Lower leg skin (tissue), 4 donors: ENCODE measurements around the gene NLRC3. TPM values are rescaled to one million over a fixed set of nuclear protein-coding genes. Genes with fewer than 3 reads are reported as not detected.
"Not testable (repeated sequence)": the region's sequence is repeated elsewhere in the genome, so short reads cannot be mapped to it uniquely, and the experiment has no call there.

ENCODE experiments used
- DNase-seq, 2 donors: peaks; one replicate each; pipeline ENCODE4 v3.0.0-alpha.2; 2019; ENCODE audit warnings: low spot score in 2 of 2
- H3K4me3 ChIP-seq: fragments of 200-600 bp; sonication (generic); 2 replicates; pipeline ENCODE4 v1.5.1; 2017; ENCODE audit warnings: mild to moderate bottlenecking, low read depth; ENCODE audit not compliant: poor library complexity, severe bottlenecking
- CTCF ChIP-seq, 3 donors: fragments of 450-650 bp; IDR thresholded peaks; one replicate each; pipeline ENCODE4 v1.5.1; 2016; ENCODE audit warnings: antibody characterized with exemption in 3 of 3, mild to moderate bottlenecking in 3 of 3, moderate library complexity in 2 of 3
- POLR2A ChIP-seq, 2 donors: fragments of 450-650 bp; IDR thresholded peaks; one replicate each; pipeline ENCODE4 v1.6.1; 2016 to 2017; ENCODE audit warnings: antibody characterized with exemption in 2 of 2, mild to moderate bottlenecking in 1 of 2, moderate library complexity in 1 of 2
- WGBS, 2 donors: methylation state at CpG; one replicate each; pipeline ENCODE4 v1.1.5; 2018; 5-methylcytosine and 5-hydroxymethylcytosine counted together
- intact Hi-C: fragments of 100-400 bp; cut with DNase I; formaldehyde crosslinking; loops from one replicate; pipeline ENCODE4 v1.15.0; 2023; ENCODE audit warnings: low total_unique reads
- total RNA-seq, 4 donors: library from RNA; depleted of rRNA; stranded (reverse); fragments of >200 nt; gene quantifications; one replicate each; pipeline ENCODE4 v1.1.0, GENCODE V29; 2016

The NLRC3 gene
- total RNA-seq, 4 donors from 2014 or later: 0.15 to 0.74 (median 0.28) TPM

GRCh38 chr16:3528406-3528805 lies 48.8 kb downstream of the NLRC3 start:
- intact Hi-C loops: no loop called here
- no peak overlapping the region for H3K4me3 ChIP-seq
- 97 to 100% methylated on average over 2 of the region's 2 CpGs for WGBS, 2 donors
- no peak for TF ChIP-seq POLR2A (IDR thresholded peaks at IDR 0.05)
- no peak for TF ChIP-seq CTCF (IDR thresholded peaks at IDR 0.05)
- DNase-seq: peak in 1 of 2 donors; percentile 15

GRCh38 chr16:3527216-3527829 lies 49.9 kb downstream of the NLRC3 start:
- DNase-seq: peak; percentile 48 to 91
- 65 to 74% methylated on average over 12 of the region's 12 CpGs for WGBS, 2 donors
- H3K4me3 ChIP-seq, intact Hi-C loops: not testable (repeated sequence)

- 81 to 97% methylated on average over 5 of the region's 5 CpGs for WGBS, 2 donors
- peak in 1 of 2 donors; percentile 39 for DNase-seq
- intact Hi-C loops: no loop called here
- no peak for TF ChIP-seq CTCF (IDR thresholded peaks at IDR 0.05)
- TF ChIP-seq POLR2A (IDR thresholded peaks at IDR 0.05): no peak
- H3K4me3 ChIP-seq: no peak overlapping the region
Observed at GRCh38 chr16:3525951-3526350, 51.3 kb downstream of the NLRC3 start.

- 98% methylated on average over 3 of the region's 3 CpGs for WGBS, 2 donors
- intact Hi-C loops: no loop called here
- TF ChIP-seq POLR2A (IDR thresholded peaks at IDR 0.05) (no peak), CTCF (IDR thresholded peaks at IDR 0.05) (no peak)
Observed at GRCh38 chr16:3523281-3523680, 53.9 kb downstream of the NLRC3 start.

GRCh38 chr16:3520841-3521240 lies 56.4 kb downstream of the NLRC3 start:
- WGBS, 2 donors: 54 to 55% methylated on average over 8 of the region's 8 CpGs
- TF ChIP-seq CTCF (IDR thresholded peaks at IDR 0.05) (no peak), POLR2A (IDR thresholded peaks at IDR 0.05) (no peak)
- no peak overlapping the region for H3K4me3 ChIP-seq
- intact Hi-C loops: no loop called here
- peak in 1 of 2 donors; percentile 56 for DNase-seq

More at GRCh38 chr16:3523281-3523680, 53.9 kb downstream of the NLRC3 start:
- H3K4me3 ChIP-seq: no peak overlapping the region
- peak in 1 of 2 donors; percentile 28 for DNase-seq

GRCh38 chr16:3520413-3520812 lies 56.8 kb downstream of the NLRC3 start:
- DNase-seq: no peak
- 54 to 69% methylated on average over 4 of the region's 4 CpGs for WGBS, 2 donors
- intact Hi-C loops: no loop called here
- TF ChIP-seq POLR2A (IDR thresholded peaks at IDR 0.05) (no peak), CTCF (IDR thresholded peaks at IDR 0.05) (no peak)
- no peak overlapping the region for H3K4me3 ChIP-seq
